Common myeloid progenitor, CD34-positive (primary cell): ENCODE data around the gene SLC6A17.

Source experiments
- CTCF ChIA-PET: fragments of 350-600 bp; sonication (Branson Sonifier 250); formaldehyde crosslinking; loops from one replicate; lab custom pipeline; 2021; ENCODE audit warnings: antibody characterized with exemption; lab: Charles Lee
- POLR2A ChIA-PET: fragments of 350-600 bp; sonication (Branson Sonifier 250); formaldehyde crosslinking; loops from one replicate; lab custom pipeline; 2021; ENCODE audit warnings: antibody characterized with exemption; lab: Charles Lee
- DNase-seq, 3 donors: peaks; one replicate each; pipeline versions ENCODE4 v3.0.0 to v3.0.0-alpha.2; 2013
- H3K27ac ChIP-seq, 2 experiments: 1 replicate in 1 of 2; 2 replicates in 1 of 2; pipeline ENCODE4 v1.7.0; 2013; ENCODE audit warnings: inconsistent platforms in 2 of 2, low read length in 2 of 2, mild to moderate bottlenecking in 2 of 2, low read depth in 1 of 2, moderate library complexity in 1 of 2; ENCODE audit not compliant: severe bottlenecking in 2 of 2, insufficient read depth in 1 of 2, poor library complexity in 1 of 2
- H3K27me3 ChIP-seq, 5 experiments: replicated peaks in 2 of 5; 1 replicate in 3 of 5; 2 replicates in 2 of 5; pipeline versions ENCODE4 v1.6.1 to v1.7.0; 2013; ENCODE audit warnings: low read length in 4 of 5, mild to moderate bottlenecking in 2 of 5, moderate library complexity in 2 of 5, inconsistent platforms in 1 of 5; ENCODE audit not compliant: insufficient read depth in 5 of 5, control insufficient read depth in 4 of 5
- H3K36me3 ChIP-seq, 4 experiments: 1 replicate in 2 of 4; 2 replicates in 2 of 4; pipeline versions ENCODE4 v1.6.1 to v1.7.0; 2013; ENCODE audit warnings: low read length in 3 of 4, control low read depth in 1 of 4, mild to moderate bottlenecking in 1 of 4; ENCODE audit not compliant: control insufficient read depth in 4 of 4, insufficient read depth in 4 of 4
- H3K4me1 ChIP-seq, 4 experiments: 1 replicate in 3 of 4; 2 replicates in 1 of 4; pipeline versions ENCODE4 v1.6.1 to v1.7.1; 2013; ENCODE audit warnings: low read length in 3 of 4, mild to moderate bottlenecking in 3 of 4, control low read depth in 1 of 4, inconsistent platforms in 1 of 4, moderate library complexity in 1 of 4; ENCODE audit not compliant: control insufficient read depth in 4 of 4, insufficient read depth in 4 of 4; ENCODE audit errors: control extremely low read depth in 1 of 4
- H3K4me3 ChIP-seq, 7 experiments: 1 replicate in 4 of 7; 2 replicates in 3 of 7; pipeline versions ENCODE4 v1.5.1 to v1.7.0; 2013; ENCODE audit warnings: mild to moderate bottlenecking in 7 of 7, low read length in 6 of 7, moderate library complexity in 6 of 7, inconsistent platforms in 2 of 7, low read depth in 2 of 7, control low read depth in 1 of 7; ENCODE audit not compliant: insufficient read depth in 4 of 7, control insufficient read depth in 1 of 7; ENCODE audit errors: extremely low read depth in 1 of 7
- H3K9me3 ChIP-seq, 5 experiments: 1 replicate in 4 of 5; 2 replicates in 1 of 5; pipeline versions ENCODE4 v1.6.1 to v1.7.1; 2013; ENCODE audit warnings: low read length in 4 of 5, mild to moderate bottlenecking in 2 of 5, inconsistent platforms in 1 of 5, low read depth in 1 of 5, moderate library complexity in 1 of 5; ENCODE audit not compliant: control insufficient read depth in 4 of 5, insufficient read depth in 2 of 5; ENCODE audit errors: control extremely low read depth in 1 of 5
- WGBS: methylation state at CpG from one replicate; pipeline ENCODE4 v1.1.5; 2013; ENCODE audit not compliant: insufficient coverage; 5-methylcytosine and 5-hydroxymethylcytosine counted together

SLC6A17 gene

GRCh38 chr1:110210604-110211495 lies 60.6 kb downstream of the SLC6A17 start:
- no peaks in the 10 kb centered on the region for H3K9me3 ChIP-seq
- 0% methylated on average over 71 of the region's 101 CpGs for WGBS
- peak in 2 of 3 donors; percentile 62 to 79 for DNase-seq
- H3K27me3 ChIP-seq, result peaks cover 0 to 21% (median 19%) of the 10 kb centered on the region in 5 experiments
- H3K4me3 ChIP-seq, result peak overlapping the region; percentile 55 to 79 (median 67)
- no peaks in the 10 kb centered on the region for H3K36me3 ChIP-seq
- ChIA-PET CTCF (interaction anchor here (1.6 to 1.8 kb wide), 2 partner anchors 13 to 102 kb away, joined by 5 to 6 read pairs; no protein-coding TSS in a partner anchor), POLR2A (interaction anchor here (0.6 to 1.1 kb wide), 3 partner anchors 112 to 128 kb away, joined by 3 read pairs; partner anchors contain the start of gene RBM15)
- H3K4me1 ChIP-seq, result peaks cover 0 to 31% (median 23%) of the 10 kb centered on the region in 4 experiments
- H3K27ac ChIP-seq, result no peak overlapping the region

GRCh38 chr1:110211496-110212168 lies 61.3 kb downstream of the SLC6A17 start:
- ChIA-PET POLR2A (interaction anchor here (0.6 to 1.1 kb wide), 3 partner anchors 111 to 127 kb away, joined by 3 read pairs; partner anchors contain the start of gene RBM15), CTCF (interaction anchor here (0.5 to 2.6 kb wide), 5 partner anchors 9 to 230 kb away, joined by 3 to 9 read pairs (median 5); no protein-coding TSS in a partner anchor)
- peaks cover 0 to 31% (median 23%) of the 10 kb centered on the region in 4 experiments for H3K4me1 ChIP-seq
- peaks cover 0 to 21% (median 19%) of the 10 kb centered on the region in 5 experiments for H3K27me3 ChIP-seq
- H3K27ac ChIP-seq, result no peak overlapping the region
- peak overlapping the region; percentile 55 to 79 (median 67) for H3K4me3 ChIP-seq
- peak in 1 of 3 donors; percentile 40 for DNase-seq
- no peaks in the 10 kb centered on the region for H3K9me3 ChIP-seq
- H3K36me3 ChIP-seq, result no peaks in the 10 kb centered on the region
- 9% methylated on average over 76 of the region's 81 CpGs for WGBS

GRCh38 chr1:110212169-110213142 lies 62.2 kb downstream of the SLC6A17 start:
- Histone ChIP-seq H3K9me3 (no peaks in the 10 kb centered on the region), H3K27me3 (peaks cover 0 to 21% (median 19%) of the 10 kb centered on the region in 5 experiments), H3K4me3 (peak overlapping the region in 3 of 7 experiments; percentile 74 to 79 (median 75)), H3K4me1 (peaks cover 0 to 31% (median 23%) of the 10 kb centered on the region in 4 experiments), H3K36me3 (no peaks in the 10 kb centered on the region), H3K27ac (no peak overlapping the region)
- CTCF ChIA-PET, result interaction anchor here (0.5 to 2.6 kb wide), 7 partner anchors 9 to 229 kb away, joined by 3 to 9 read pairs (median 4); no protein-coding TSS in a partner anchor
- DNase-seq, result peak in 2 of 3 donors; percentile 23 to 29
- POLR2A ChIA-PET, result no interaction called here
- WGBS, result 23% methylated on average over 8 of the region's 20 CpGs

GRCh38 chr1:110213143-110213540 lies 62.8 kb downstream of the SLC6A17 start:
- ChIA-PET CTCF (interaction anchor here (1.1 to 2.6 kb wide), 4 partner anchors 10 to 29 kb away, joined by 3 to 9 read pairs (median 4); no protein-coding TSS in a partner anchor), POLR2A (no interaction called here)
- peaks cover 0 to 21% (median 19%) of the 10 kb centered on the region in 5 experiments for H3K27me3 ChIP-seq
- no CpG with 5 or more reads among the region's 2 CpGs for WGBS
- no peak for DNase-seq
- H3K36me3 ChIP-seq, result no peaks in the 10 kb centered on the region
- H3K27ac ChIP-seq, result no peak overlapping the region
- no peaks in the 10 kb centered on the region for H3K9me3 ChIP-seq
- no peak overlapping the region for H3K4me3 ChIP-seq
- H3K4me1 ChIP-seq, result peaks cover 0 to 31% (median 23%) of the 10 kb centered on the region in 4 experiments

GRCh38 chr1:110214454-110215404 lies 64.4 kb downstream of the SLC6A17 start:
- Histone ChIP-seq H3K27me3 (peaks cover 0 to 21% (median 19%) of the 10 kb centered on the region in 5 experiments), H3K4me1 (peaks cover 0 to 23% (median 18%) of the 10 kb centered on the region in 4 experiments), H3K27ac (no peak overlapping the region), H3K36me3 (no peaks in the 10 kb centered on the region), H3K4me3 (no peak overlapping the region), H3K9me3 (no peaks in the 10 kb centered on the region)
- WGBS, result 96% methylated on average over 15 of the region's 16 CpGs
- ChIA-PET CTCF (interaction anchor here (1.2 to 2.6 kb wide), 3 partner anchors 11 to 99 kb away, joined by 7 to 9 read pairs (median 8); no protein-coding TSS in a partner anchor), POLR2A (no interaction called here)
- no peak for DNase-seq
